IMR-90 (cell line): Measurements from ENCODE around the gene MAGI2. TPM values are rescaled to one million over a fixed set of nuclear protein-coding genes. Genes with fewer than 3 reads are reported as not detected.

Experiments used
- ATAC-seq: fragments of 200-7000 bp; cut with Tn5 transposase; 2 replicates; pipeline ENCODE4 v1.9.1; 2020; ENCODE audit warnings: low read depth, mild to moderate bottlenecking, moderate library complexity
- BruUV-seq: library from RNA; stranded (reverse); fragments of 400-500 nt; replicated peaks from 2 replicates; lab custom pipeline; 2021; lab: Mats Ljungman, UMichigan
- CTCF ChIA-PET: fragments of 300-600 bp; formaldehyde crosslinking; extraction: SDS; loops from one replicate; lab custom pipeline; 2021; ENCODE audit warnings: antibody characterized with exemption; lab: Yijun Ruan, JAX
- POLR2A ChIA-PET: fragments of 300-600 bp; sonication (Branson Sonifier 250); formaldehyde crosslinking; loops from one replicate; lab custom pipeline; 2022; ENCODE audit warnings: antibody characterized with exemption; ENCODE audit not compliant: unreplicated experiment; lab: Charles Lee
- DNase-seq: peaks from one replicate; pipeline ENCODE4 v3.0.0; 2013
- H2AFZ ChIP-seq: replicated peaks from 2 replicates; pipeline ENCODE3; 2013; ENCODE audit warnings: low read length, mild to moderate bottlenecking; ENCODE audit not compliant: poor library complexity
- H2AK5ac ChIP-seq: 2 replicates; pipeline ENCODE4 v1.6.1; 2013; ENCODE audit warnings: low read depth, low read length, inconsistent platforms
- H2AK9ac ChIP-seq: replicated peaks from 2 replicates; pipeline ENCODE3; 2013; ENCODE audit warnings: mild to moderate bottlenecking, low read depth, low read length, moderate library complexity; ENCODE audit not compliant: poor library complexity
- H2BK120ac ChIP-seq: 2 replicates; pipeline ENCODE4 v1.6.1; 2013; ENCODE audit warnings: low read depth, low read length, inconsistent platforms
- H2BK15ac ChIP-seq: 3 replicates; pipeline ENCODE4 v1.6.1; 2013; ENCODE audit warnings: low read depth, low read length, inconsistent platforms
- H2BK20ac ChIP-seq: 2 replicates; pipeline ENCODE4 v1.6.1; 2013; ENCODE audit warnings: low read depth, mild to moderate bottlenecking, inconsistent platforms, low read length, moderate library complexity
- H2BK5ac ChIP-seq: 2 replicates; pipeline ENCODE4 v1.6.1; 2013; ENCODE audit warnings: mild to moderate bottlenecking, low read depth, low read length, inconsistent platforms; ENCODE audit not compliant: poor library complexity, severe bottlenecking
- H3K14ac ChIP-seq: replicated peaks from 2 replicates; pipeline ENCODE4 v1.6.1; 2013; ENCODE audit warnings: low read depth, low read length, inconsistent platforms
- H3K18ac ChIP-seq: 2 replicates; pipeline ENCODE4 v1.6.1; 2013; ENCODE audit warnings: low read depth, low read length, control low read depth
- H3K23ac ChIP-seq: 2 replicates; pipeline ENCODE4 v1.6.1; 2013; ENCODE audit warnings: low read depth, low read length, inconsistent platforms
- H3K27ac ChIP-seq: 2 replicates; pipeline ENCODE4 v1.5.1; 2013; ENCODE audit warnings: mild to moderate bottlenecking, control low read depth, low read length; ENCODE audit not compliant: insufficient read depth
- H3K27me3 ChIP-seq: 2 replicates; pipeline ENCODE4 v1.6.1; 2013; ENCODE audit warnings: low read length; ENCODE audit not compliant: control insufficient read depth, insufficient read depth
- H3K36me3 ChIP-seq: 2 replicates; pipeline ENCODE4 v1.6.1; 2013; ENCODE audit warnings: low read length, mixed read lengths; ENCODE audit not compliant: control insufficient read depth, insufficient read depth
- H3K4ac ChIP-seq: 2 replicates; pipeline ENCODE4 v1.6.1; 2013; ENCODE audit warnings: low read depth, low read length, inconsistent platforms
- H3K4me1 ChIP-seq: 2 replicates; pipeline ENCODE4 v1.6.1; 2013; ENCODE audit warnings: low read length, mixed read lengths; ENCODE audit not compliant: control insufficient read depth, insufficient read depth
- H3K4me2 ChIP-seq: 2 replicates; pipeline ENCODE4 v1.6.1; 2013; ENCODE audit warnings: low read depth, mild to moderate bottlenecking, control low read depth, low read length, moderate library complexity
- H3K4me3 ChIP-seq: 2 replicates; pipeline ENCODE4 v1.5.1; 2013; ENCODE audit warnings: low read depth, mild to moderate bottlenecking, control low read depth, low read length, moderate library complexity; ENCODE audit not compliant: insufficient read depth
- H3K56ac ChIP-seq: 2 replicates; pipeline ENCODE4 v1.6.1; 2013; ENCODE audit warnings: low read length, inconsistent platforms; ENCODE audit not compliant: insufficient read depth; ENCODE audit errors: extremely low read depth
- H3K79me1 ChIP-seq, 2 experiments: 2 replicates each; pipeline ENCODE4 v1.6.1; 2013; ENCODE audit warnings: low read length in 2 of 2, inconsistent platforms in 1 of 2, low read depth in 1 of 2
- H3K9ac ChIP-seq: 2 replicates; pipeline ENCODE4 v1.6.1; 2013; ENCODE audit warnings: low read depth, low read length, control low read depth
- H3K9me1 ChIP-seq: 2 replicates; pipeline ENCODE4 v1.6.1; 2013; ENCODE audit warnings: low read length, inconsistent platforms; ENCODE audit not compliant: insufficient read depth
- H3K9me3 ChIP-seq: 2 replicates; pipeline ENCODE4 v1.6.1; 2013; ENCODE audit warnings: low read length; ENCODE audit not compliant: control insufficient read depth, insufficient read depth
- H4K20me1 ChIP-seq: 2 replicates; pipeline ENCODE4 v1.6.1; 2013; ENCODE audit warnings: low read length, inconsistent platforms; ENCODE audit not compliant: insufficient read depth
- H4K5ac ChIP-seq: 2 replicates; pipeline ENCODE4 v1.6.1; 2013; ENCODE audit warnings: mild to moderate bottlenecking, low read depth, low read length, control low read depth
- H4K8ac ChIP-seq, 2 experiments: 2 replicates each; pipeline ENCODE4 v1.6.1; 2013; ENCODE audit warnings: low read depth in 2 of 2, low read length in 2 of 2, control low read depth in 1 of 2, inconsistent platforms in 1 of 2
- H4K91ac ChIP-seq: 2 replicates; pipeline ENCODE4 v1.6.1; 2013; ENCODE audit warnings: low read depth, low read length, inconsistent platforms; ENCODE audit not compliant: insufficient read depth
- BHLHE40 ChIP-seq: fragments of 150-350 bp; IDR thresholded peaks from 2 replicates; pipeline ENCODE4 v1.6.1; 2016; ENCODE audit warnings: mild to moderate bottlenecking, low read depth, low read length
- CEBPB ChIP-seq: IDR thresholded peaks from 2 replicates; pipeline ENCODE4 v1.6.1; 2012; ENCODE audit warnings: low read depth, low read length, improper control_type of control experiment
- CHD1 ChIP-seq: IDR thresholded peaks from 2 replicates; pipeline ENCODE4 v1.6.1; 2012; ENCODE audit warnings: low read depth, low read length, improper control_type of control experiment
- FOS ChIP-seq: fragments of 150-350 bp; IDR thresholded peaks from 2 replicates; pipeline ENCODE4 v1.6.1; 2016; ENCODE audit warnings: low read depth, low read length
- MAFK ChIP-seq: IDR thresholded peaks from 2 replicates; pipeline ENCODE4 v1.6.1; 2012; ENCODE audit warnings: low read depth, low read length, improper control_type of control experiment
- MAZ ChIP-seq: IDR thresholded peaks from 2 replicates; pipeline ENCODE4 v1.6.1; 2012; ENCODE audit warnings: low read depth, mild to moderate bottlenecking, low read length, improper control_type of control experiment, moderate library complexity, borderline replicate concordance
- MXI1 ChIP-seq: IDR thresholded peaks from 2 replicates; pipeline ENCODE4 v1.6.1; 2012; ENCODE audit warnings: low read depth, mild to moderate bottlenecking, low read length, moderate library complexity, borderline replicate concordance
- NFE2L2 ChIP-seq: fragments of 150-350 bp; IDR thresholded peaks from 2 replicates; pipeline ENCODE4 v1.6.1; 2016; ENCODE audit warnings: low read depth, mild to moderate bottlenecking, low read length
- POLR2A ChIP-seq: IDR thresholded peaks from 2 replicates; pipeline ENCODE4 v1.6.1; 2012; ENCODE audit warnings: mild to moderate bottlenecking, low read depth, low read length
- RAD21 ChIP-seq: IDR thresholded peaks from 2 replicates; pipeline ENCODE4 v1.6.1; 2012; ENCODE audit warnings: low read length, improper control_type of control experiment
- RCOR1 ChIP-seq: IDR thresholded peaks from 2 replicates; pipeline ENCODE4 v1.6.1; 2012; ENCODE audit warnings: mild to moderate bottlenecking, low read length, improper control_type of control experiment; ENCODE audit not compliant: insufficient replicate concordance
- SMC3 ChIP-seq: fragments of 150-350 bp; IDR thresholded peaks from 2 replicates; pipeline ENCODE4 v1.6.1; 2016; ENCODE audit warnings: low read depth, mild to moderate bottlenecking, antibody characterized with exemption, low read length, moderate library complexity
- USF2 ChIP-seq: fragments of 150-350 bp; IDR thresholded peaks from 2 replicates; pipeline ENCODE4 v1.6.1; 2017; ENCODE audit warnings: mild to moderate bottlenecking, antibody characterized with exemption, low read length, low read depth
- WGBS, 2 experiments: methylation state at CpG; one replicate each; pipeline versions ENCODE4 v1.1.5 to v1.1.7; 2013; ENCODE audit warnings: missing lambda C conversion rate in 2 of 2; ENCODE audit not compliant: insufficient read length in 1 of 2; ENCODE audit errors: extremely low coverage in 2 of 2; 5-methylcytosine and 5-hydroxymethylcytosine counted together
- dilution Hi-C: fragments of 300-500 bp; cut with HindIII; formaldehyde crosslinking; loops from one replicate; pipeline ENCODE4 v1.14.3; 2018; ENCODE audit warnings: low sequenced_read_pairs; ENCODE audit not compliant: unreplicated experiment
- in situ Hi-C: fragments of 300-500 bp; cut with MboI; formaldehyde crosslinking; loops from 3 replicates; pipeline ENCODE4 v1.14.3; 2019; ENCODE audit warnings: low sequenced_read_pairs, inconsistent platforms, mixed read lengths
- intact Hi-C: fragments of 100-400 bp; cut with micrococcal nuclease; formaldehyde crosslinking; loops from 2 replicates; pipeline ENCODE4 v1.10.0; 2022
- polyA plus RNA-seq, 3 experiments: library from polyadenylated mRNA; depleted of rRNA; stranded (reverse); fragments of >200 nt; gene quantifications; 2 replicates each; pipeline ENCODE4 v1.2.3, GENCODE V29; 2012; ENCODE audit warnings: low replicate concordance in 1 of 3
- total RNA-seq: library from RNA; depleted of rRNA; stranded (reverse); fragments of >200 nt; gene quantifications from 2 replicates; pipeline ENCODE4 v1.2.3, GENCODE V29; 2012
- TF ChIP-seq, protein P1 (sequence below): fragments of 150-350 bp; IDR thresholded peaks from 2 replicates; pipeline ENCODE4 v1.6.1; 2016; ENCODE audit warnings: low read depth, mild to moderate bottlenecking, low read length, moderate library complexity, borderline replicate concordance
- TF ChIP-seq, protein P2 (sequence below): conservative IDR thresholded peaks from 2 replicates; pipeline ENCODE4 v1.5.1; 2012; ENCODE audit warnings: mild to moderate bottlenecking, low read depth, low read length, improper control_type of control experiment

MAGI2 gene
- total and polyA plus RNA-seq, 2 of the 4 experiments (the other 2 are of a cell fraction) = 2.5 to 17.9 TPM

GRCh38 chr7:78543976-78544375 lies 909.5 kb downstream of the MAGI2 start:
- intact Hi-C loops = no loop called here
- no peak for DNase-seq

More at GRCh38 chr7:78543976-78544375, 909.5 kb downstream of the MAGI2 start:
- peaks cover 2% of the 10 kb centered on the region; the same call in 1 of the 2 replicates for H3K9me1 ChIP-seq
- no peak for ATAC-seq
- H3K27ac ChIP-seq = no peak overlapping the region
- H4K91ac ChIP-seq = no peak overlapping the region
- H3K4me1 ChIP-seq = no peaks in the 10 kb centered on the region
- H2AK5ac ChIP-seq = no peak overlapping the region
- H3K4me2 ChIP-seq = no peak overlapping the region
- no peaks in the 10 kb centered on the region for H3K36me3 ChIP-seq
- H3K79me1 ChIP-seq = no peaks in the 10 kb centered on the region
- H3K18ac ChIP-seq = no peak overlapping the region
- no peak overlapping the region for H2BK5ac ChIP-seq
- ChIA-PET CTCF (no interaction called here), POLR2A (no interaction called here)
- H3K56ac ChIP-seq = no peak overlapping the region
- no peak overlapping the region for H2AFZ ChIP-seq
- H4K5ac ChIP-seq = no peak overlapping the region
- H2BK120ac ChIP-seq = no peak overlapping the region
- TF ChIP-seq CEBPB = no peak
- TF ChIP-seq NFE2L2 = no peak
- TF ChIP-seq, protein P1, sequence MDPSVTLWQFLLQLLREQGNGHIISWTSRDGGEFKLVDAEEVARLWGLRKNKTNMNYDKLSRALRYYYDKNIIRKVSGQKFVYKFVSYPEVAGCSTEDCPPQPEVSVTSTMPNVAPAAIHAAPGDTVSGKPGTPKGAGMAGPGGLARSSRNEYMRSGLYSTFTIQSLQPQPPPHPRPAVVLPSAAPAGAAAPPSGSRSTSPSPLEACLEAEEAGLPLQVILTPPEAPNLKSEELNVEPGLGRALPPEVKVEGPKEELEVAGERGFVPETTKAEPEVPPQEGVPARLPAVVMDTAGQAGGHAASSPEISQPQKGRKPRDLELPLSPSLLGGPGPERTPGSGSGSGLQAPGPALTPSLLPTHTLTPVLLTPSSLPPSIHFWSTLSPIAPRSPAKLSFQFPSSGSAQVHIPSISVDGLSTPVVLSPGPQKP = no peak
- TF ChIP-seq MAFK = no peak
- TF ChIP-seq MXI1 = no peak
- TF ChIP-seq POLR2A = no peak
- no peak for TF ChIP-seq SMC3
- TF ChIP-seq CHD1 = no peak
- TF ChIP-seq RAD21 = no peak
- no peak for TF ChIP-seq FOS
- TF ChIP-seq USF2 = no peak
- TF ChIP-seq, protein P2, sequence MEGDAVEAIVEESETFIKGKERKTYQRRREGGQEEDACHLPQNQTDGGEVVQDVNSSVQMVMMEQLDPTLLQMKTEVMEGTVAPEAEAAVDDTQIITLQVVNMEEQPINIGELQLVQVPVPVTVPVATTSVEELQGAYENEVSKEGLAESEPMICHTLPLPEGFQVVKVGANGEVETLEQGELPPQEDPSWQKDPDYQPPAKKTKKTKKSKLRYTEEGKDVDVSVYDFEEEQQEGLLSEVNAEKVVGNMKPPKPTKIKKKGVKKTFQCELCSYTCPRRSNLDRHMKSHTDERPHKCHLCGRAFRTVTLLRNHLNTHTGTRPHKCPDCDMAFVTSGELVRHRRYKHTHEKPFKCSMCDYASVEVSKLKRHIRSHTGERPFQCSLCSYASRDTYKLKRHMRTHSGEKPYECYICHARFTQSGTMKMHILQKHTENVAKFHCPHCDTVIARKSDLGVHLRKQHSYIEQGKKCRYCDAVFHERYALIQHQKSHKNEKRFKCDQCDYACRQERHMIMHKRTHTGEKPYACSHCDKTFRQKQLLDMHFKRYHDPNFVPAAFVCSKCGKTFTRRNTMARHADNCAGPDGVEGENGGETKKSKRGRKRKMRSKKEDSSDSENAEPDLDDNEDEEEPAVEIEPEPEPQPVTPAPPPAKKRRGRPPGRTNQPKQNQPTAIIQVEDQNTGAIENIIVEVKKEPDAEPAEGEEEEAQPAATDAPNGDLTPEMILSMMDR = no peak
- no peak for TF ChIP-seq RCOR1
- no peak for TF ChIP-seq BHLHE40
- no peak for TF ChIP-seq MAZ
- no peak overlapping the region for H2BK20ac ChIP-seq
- no peak overlapping the region for H3K14ac ChIP-seq
- no peak overlapping the region for H3K4me3 ChIP-seq
- BruUV-seq = no TSS peak
- dilution Hi-C loops = no loop called here
- no peak overlapping the region for H3K4ac ChIP-seq
- H4K8ac ChIP-seq = no peak overlapping the region
- no CpG with 5 or more reads among the region's 1 CpG for WGBS, 2 experiments
- no peak overlapping the region for H2AK9ac ChIP-seq
- no peaks in the 10 kb centered on the region for H3K9me3 ChIP-seq
- H3K23ac ChIP-seq = no peak overlapping the region
- in situ Hi-C loops = no loop called here
- no peaks in the 10 kb centered on the region for H3K27me3 ChIP-seq
- no peak overlapping the region for H3K9ac ChIP-seq
- no peak overlapping the region for H2BK15ac ChIP-seq
- H4K20me1 ChIP-seq = no peaks in the 10 kb centered on the region
